GM18861 (cell line): Measurements from ENCODE around the gene PDK4.
A peak's percentile ranks its signal among the peaks of the same experiment; 100 is the strongest.
"Not testable (repeated sequence)": the region's sequence is repeated elsewhere in the genome, so short reads cannot be mapped to it uniquely, and the experiment has no call there.

Source experiments
- ATAC-seq: cut with Tn5 transposase; IDR thresholded peaks from one replicate; pipeline ENCODE4 v1.9.1; 2021; ENCODE audit not compliant: unreplicated experiment

Gene PDK4

GRCh38 chr7:95605275-95605674 lies 9.0 kb upstream of the PDK4 start:
- ATAC-seq = no peak

- ATAC-seq = not testable (repeated sequence)
Measured at GRCh38 chr7:95604811-95605210, 8.5 kb upstream of the PDK4 start.

GRCh38 chr7:95604397-95604796 lies 8.1 kb upstream of the PDK4 start:
- ATAC-seq = not testable (repeated sequence)

- ATAC-seq = no peak
Measured at GRCh38 chr7:95602421-95602820, 6.1 kb upstream of the PDK4 start.

GRCh38 chr7:95601316-95601715 lies 5.0 kb upstream of the PDK4 start:
- ATAC-seq = peak; percentile 46

GRCh38 chr7:95599069-95599468 lies 2.8 kb upstream of the PDK4 start:
- no peak for ATAC-seq

- no peak for ATAC-seq
Measured at GRCh38 chr7:95598511-95598910, 2.2 kb upstream of the PDK4 start.

GRCh38 chr7:95595746-95596197 lies 544 bp downstream of the PDK4 start:
- ATAC-seq = no peak

- no peak for ATAC-seq
Measured at GRCh38 chr7:95594185-95594584, 2.1 kb downstream of the PDK4 start.

GRCh38 chr7:95593343-95593742 lies 3.0 kb downstream of the PDK4 start:
- ATAC-seq = no peak

GRCh38 chr7:95592570-95592969 lies 3.7 kb downstream of the PDK4 start:
- no peak for ATAC-seq

GRCh38 chr7:95590387-95591248 lies 5.7 kb downstream of the PDK4 start:
- no peak for ATAC-seq

GRCh38 chr7:95589766-95590165 lies 6.5 kb downstream of the PDK4 start:
- ATAC-seq = no peak

GRCh38 chr7:95589031-95589430 lies 7.3 kb downstream of the PDK4 start:
- ATAC-seq = no peak

- ATAC-seq = no peak
Measured at GRCh38 chr7:95586951-95587301, 9.4 kb downstream of the PDK4 start.

- no peak for ATAC-seq
Measured at GRCh38 chr7:95585426-95585789, 10.9 kb downstream of the PDK4 start.

GRCh38 chr7:95584769-95585425 lies 11.4 kb downstream of the PDK4 start:
- no peak for ATAC-seq

- no peak for ATAC-seq
Measured at GRCh38 chr7:95583834-95584621, 12.3 kb downstream of the PDK4 start.

GRCh38 chr7:95582578-95583293 lies 13.6 kb downstream of the PDK4 start:
- no peak for ATAC-seq

GRCh38 chr7:95581467-95581866 lies 14.8 kb downstream of the PDK4 start:
- ATAC-seq = no peak

- ATAC-seq = no peak
Measured at GRCh38 chr7:95579318-95579717, 17.0 kb downstream of the PDK4 start.
